ENCODE results near the gene TAMM41. TPM values are rescaled to one million over a fixed set of nuclear protein-coding genes. Genes with fewer than 3 reads are reported as not detected.

TAMM41 gene
- total RNA-seq, 1 experiment from 2014 or later, result 25.3 TPM

- H3K9me3 ChIP-seq (ENCODE audit: low read depth, low read length, poor library complexity, severe bottlenecking), result no peaks in the 10 kb centered on the region
- no TSS peak for BruUV-seq (replicated peaks)
- H3K27me3 ChIP-seq (replicated peaks; ENCODE audit: insufficient read depth, low read depth, low read length, poor library complexity), result no peaks in the 10 kb centered on the region
- TF ChIP-seq EZH2 (IDR thresholded peaks at IDR 0.05; ENCODE audit: borderline replicate concordance, low read depth, low read length, poor library complexity, severe bottlenecking), result no peak
- TF ChIP-seq CTCF (conservative IDR thresholded peaks at IDR 0.05; ENCODE audit: low read depth, low read length), result no peak
- intact Hi-C loops (cut with micrococcal nuclease; ENCODE audit: unreplicated experiment), result no loop called here
- ChIA-PET CTCF (interaction anchor here (0.6 kb wide), 1 partner anchor 328 kb away, joined by 4 read pairs; no protein-coding TSS in a partner anchor), POLR2A (ENCODE audit: low non-redundant PET) (no interaction called here)
- H3K36me3 ChIP-seq (ENCODE audit: insufficient read depth, low read length, poor library complexity, severe bottlenecking), result no peaks in the 10 kb centered on the region
- DNase-seq (ENCODE audit: low spot score), result no peak
- H3K27ac ChIP-seq (ENCODE audit: low read depth, low read length, poor library complexity, severe bottlenecking), result no peak overlapping the region
- no peak overlapping the region for H3K4me3 ChIP-seq (ENCODE audit: low read depth, low read length, poor library complexity, severe bottlenecking)
- no peaks in the 10 kb centered on the region for H3K4me1 ChIP-seq (ENCODE audit: insufficient read depth, low read length, poor library complexity, severe bottlenecking)
Measured at GRCh38 chr3:11779626-11780025, 67.1 kb downstream of the TAMM41 start.

DNA sequence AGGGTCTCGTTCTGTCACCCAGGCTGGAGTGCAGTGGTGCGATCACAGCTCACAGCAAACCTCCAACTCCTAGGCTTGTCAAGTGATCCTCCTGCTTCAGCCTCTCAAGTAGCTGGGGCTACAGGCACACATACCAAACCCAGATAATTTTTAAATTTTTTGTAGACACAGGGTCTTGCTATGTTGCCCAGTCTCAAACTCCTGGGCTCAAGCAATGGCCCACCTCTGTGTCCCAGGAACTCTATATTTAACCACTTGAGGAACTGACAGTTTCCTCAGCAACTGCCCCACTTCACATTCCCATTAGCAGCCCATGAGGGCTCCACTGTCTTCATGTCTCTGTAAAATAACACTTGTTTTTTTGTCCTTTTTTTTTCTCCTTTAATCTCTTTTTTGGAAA is 68.4 kb downstream of the TAMM41 start:
- Histone ChIP-seq H3K27me3 (replicated peaks; ENCODE audit: insufficient read depth, low read depth, low read length, poor library complexity) (no peaks in the 10 kb centered on the region), H3K27ac (ENCODE audit: low read depth, low read length, poor library complexity, severe bottlenecking) (no peak overlapping the region), H3K4me3 (ENCODE audit: low read depth, low read length, poor library complexity, severe bottlenecking) (no peak overlapping the region), H3K36me3 (ENCODE audit: insufficient read depth, low read length, poor library complexity, severe bottlenecking) (no peaks in the 10 kb centered on the region), H3K9me3 (ENCODE audit: low read depth, low read length, poor library complexity, severe bottlenecking) (no peaks in the 10 kb centered on the region), H3K4me1 (ENCODE audit: insufficient read depth, low read length, poor library complexity, severe bottlenecking) (no peaks in the 10 kb centered on the region)
- no peak for DNase-seq (ENCODE audit: low spot score)
- no TSS peak for BruUV-seq (replicated peaks)
- intact Hi-C loops (cut with micrococcal nuclease; ENCODE audit: unreplicated experiment), result no loop called here
- no peak for TF ChIP-seq CTCF (conservative IDR thresholded peaks at IDR 0.05; ENCODE audit: low read depth, low read length)
- no peak for TF ChIP-seq EZH2 (IDR thresholded peaks at IDR 0.05; ENCODE audit: borderline replicate concordance, low read depth, low read length, poor library complexity, severe bottlenecking)
- CTCF ChIA-PET, result no interaction called here
- POLR2A ChIA-PET (ENCODE audit: low non-redundant PET), result no interaction called here

DNA sequence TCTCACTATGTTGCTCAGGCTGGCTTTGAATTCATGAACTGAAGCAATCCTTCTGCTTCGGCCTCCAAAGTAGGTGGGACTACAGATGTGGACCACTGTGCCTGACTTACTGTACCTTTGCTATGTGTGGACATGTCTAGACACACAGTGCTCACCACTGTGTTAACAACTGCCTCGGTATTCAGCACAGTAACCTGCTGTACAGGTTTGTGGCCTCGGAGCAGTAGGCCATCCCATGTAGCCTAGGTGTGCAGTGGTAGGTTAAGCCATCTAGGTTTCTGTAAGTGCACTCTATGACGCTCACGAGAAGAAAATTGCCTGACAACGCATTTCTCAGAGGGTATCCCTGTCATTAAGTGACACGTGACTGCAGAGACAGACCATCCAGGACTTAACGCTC is 70.3 kb downstream of the TAMM41 start:
- no peak for DNase-seq (ENCODE audit: low spot score)
- TF ChIP-seq CTCF (conservative IDR thresholded peaks at IDR 0.05; ENCODE audit: low read depth, low read length), result no peak
- Histone ChIP-seq H3K36me3 (ENCODE audit: insufficient read depth, low read length, poor library complexity, severe bottlenecking) (no peaks in the 10 kb centered on the region), H3K4me1 (ENCODE audit: insufficient read depth, low read length, poor library complexity, severe bottlenecking) (no peaks in the 10 kb centered on the region), H3K27ac (ENCODE audit: low read depth, low read length, poor library complexity, severe bottlenecking) (no peak overlapping the region), H3K4me3 (ENCODE audit: low read depth, low read length, poor library complexity, severe bottlenecking) (no peak overlapping the region), H3K9me3 (ENCODE audit: low read depth, low read length, poor library complexity, severe bottlenecking) (no peaks in the 10 kb centered on the region), H3K27me3 (replicated peaks; ENCODE audit: insufficient read depth, low read depth, low read length, poor library complexity) (no peaks in the 10 kb centered on the region)
- ChIA-PET POLR2A (ENCODE audit: low non-redundant PET) (no interaction called here), CTCF (no interaction called here)
- intact Hi-C loops (cut with micrococcal nuclease; ENCODE audit: unreplicated experiment), result no loop called here
- no TSS peak for BruUV-seq (replicated peaks)

Data from A673 (cell line).